Tibial nerve (tissue), 4 donors: Measurements from ENCODE around the gene TLX1.

Source experiments
- CTCF ChIP-seq, 5 experiments: fragments of 200-600 bp in 3 of 5; fragments of 450-650 bp in 2 of 5; sonication (generic) in 3 of 5; IDR thresholded peaks; one replicate each; pipeline ENCODE4 v1.5.1; 2016 to 2019; ENCODE audit warnings: antibody characterized with exemption in 5 of 5, mild to moderate bottlenecking in 3 of 5, moderate library complexity in 2 of 5
- EP300 ChIP-seq, 2 donors: sonication (generic); formaldehyde crosslinking; IDR thresholded peaks; one replicate each; pipeline ENCODE4 v1.6.1; 2017; ENCODE audit warnings: antibody characterized with exemption in 2 of 2, mild to moderate bottlenecking in 1 of 2
- POLR2A ChIP-seq, 2 donors: fragments of 450-650 bp; IDR thresholded peaks; one replicate each; pipeline ENCODE4 v1.6.1; 2017; ENCODE audit warnings: antibody characterized with exemption in 2 of 2, mild to moderate bottlenecking in 2 of 2, moderate library complexity in 2 of 2

- TF ChIP-seq CTCF (IDR thresholded peaks at IDR 0.05) (no peak), POLR2A (IDR thresholded peaks at IDR 0.05) (no peak), EP300 (IDR thresholded peaks at IDR 0.05) (no peak)
These were observed 45.5 kb downstream of the TLX1 start for GRCh38 chr10:101176577-101176976.
